Vagina (tissue), 2 donors: ENCODE measurements around the gene KNDC1.

Experiments
- CTCF ChIP-seq, 3 experiments: fragments of 450-650 bp in 2 of 3; fragments of 200-600 bp in 1 of 3; sonication (generic) in 1 of 3; IDR thresholded peaks; one replicate each; pipeline ENCODE4 v1.5.1; 2017 to 2019; ENCODE audit warnings: antibody characterized with exemption in 3 of 3, mild to moderate bottlenecking in 2 of 3, moderate library complexity in 2 of 3
- POLR2A ChIP-seq, 2 donors: fragments of 450-650 bp; IDR thresholded peaks; one replicate each; pipeline ENCODE4 v1.6.1; 2017; ENCODE audit warnings: antibody characterized with exemption in 2 of 2, mild to moderate bottlenecking in 2 of 2, moderate library complexity in 2 of 2

GRCh38 chr10:133154996-133155778 is 4.8 kb upstream of the KNDC1 start:
- TF ChIP-seq CTCF (IDR thresholded peaks at IDR 0.05) = no peak
- TF ChIP-seq POLR2A (IDR thresholded peaks at IDR 0.05) = no peak
